HCT116 (cell line): ENCODE measurements around the gene FBXO8. TPM values are rescaled to one million over a fixed set of nuclear protein-coding genes. Genes with fewer than 3 reads are reported as not detected.

Experiments
- ATAC-seq: fragments of 200-7000 bp; cut with Tn5 transposase; 2 replicates; pipeline ENCODE4 v1.9.1; 2020; ENCODE audit warnings: mild to moderate bottlenecking, moderate library complexity
- BruUV-seq: library from RNA; stranded (reverse); fragments of 400-500 nt; replicated peaks from 2 replicates; lab custom pipeline; 2021; lab: Mats Ljungman, UMichigan
- CTCF ChIA-PET: fragments of 300-600 bp; sonication (Branson Sonifier 250); formaldehyde crosslinking; loops from one replicate; lab custom pipeline; 2021; ENCODE audit warnings: antibody characterized with exemption; lab: Charles Lee
- POLR2A ChIA-PET: fragments of 300-600, 350-600 bp; sonication (Branson Sonifier 250); formaldehyde crosslinking; loops from one replicate; lab custom pipeline; 2021; ENCODE audit warnings: antibody characterized with exemption; lab: Charles Lee
- RAD21 ChIA-PET, 2 experiments: fragments of 300-600 bp; sonication (Branson Sonifier 250); formaldehyde crosslinking; loops; one replicate each; lab custom pipeline; 2023; ENCODE audit warnings: low total read pairs in 2 of 2; ENCODE audit not compliant: uncharacterized antibody in 2 of 2, unreplicated experiment in 2 of 2, low non-redundant PET in 1 of 2; lab: Charles Lee
- DNase-seq: peaks from one replicate; pipeline ENCODE4 v3.0.0-alpha.2; 2010; ENCODE audit warnings: low read depth, low spot score
- H2AFZ ChIP-seq: fragments of 200-600 bp; shearing (Covaris generic), sonication (generic); 2 replicates; pipeline ENCODE4 v1.6.1; 2017; ENCODE audit warnings: low read depth, mixed run types, mixed read lengths, antibody characterized with exemption, low read length; ENCODE audit not compliant: poor library complexity, severe bottlenecking
- H3K27ac ChIP-seq: 2 replicates; pipeline ENCODE4 v1.5.1; 2012; ENCODE audit warnings: low read depth, low read length
- H3K27me3 ChIP-seq: fragments of 200-600 bp; sonication (generic); 2 replicates; pipeline ENCODE4 v1.6.1; 2016; ENCODE audit warnings: mixed run types, low read length, mixed read lengths; ENCODE audit not compliant: insufficient read depth
- H3K36me3 ChIP-seq, 2 experiments: fragments of 200-500 bp in 1 of 2; fragments of 200-600 bp in 1 of 2; sonication (Bioruptor generic) in 1 of 2; sonication (generic) in 1 of 2; 2 replicates each; pipeline versions ENCODE4 v1.5.1 to v1.6.1; 2014 to 2016; ENCODE audit warnings: low read length in 2 of 2, inconsistent platforms in 1 of 2, mixed read lengths in 1 of 2, mixed run types in 1 of 2; ENCODE audit not compliant: insufficient read depth in 2 of 2, control insufficient read depth in 1 of 2
- H3K4me1 ChIP-seq, 2 experiments: fragments of 200-600 bp in 1 of 2; sonication (generic) in 1 of 2; 2 replicates each; pipeline versions ENCODE4 v1.5.1 to v1.6.1; 2012 to 2017; ENCODE audit warnings: low read length in 2 of 2, inconsistent platforms in 1 of 2, mild to moderate bottlenecking in 1 of 2, mixed read lengths in 1 of 2, mixed run types in 1 of 2, moderate library complexity in 1 of 2; ENCODE audit not compliant: insufficient read depth in 2 of 2, control insufficient read depth in 1 of 2
- H3K4me2 ChIP-seq: fragments of 200-600 bp; sonication (generic); 2 replicates; pipeline ENCODE4 v1.6.1; 2017; ENCODE audit warnings: mixed run types, low read length, mixed read lengths
- H3K4me3 ChIP-seq, 2 experiments: fragments of 200-600 bp in 1 of 2; sonication (generic) in 1 of 2; replicated peaks in 1 of 2; 2 replicates each; pipeline ENCODE4 v1.5.1; 2011 to 2016; ENCODE audit warnings: low read length in 2 of 2, control low read depth in 1 of 2, low read depth in 1 of 2, mild to moderate bottlenecking in 1 of 2, mixed read lengths in 1 of 2, mixed run types in 1 of 2
- H3K79me2 ChIP-seq: fragments of 200-600 bp; sonication (generic); 2 replicates; pipeline ENCODE4 v1.6.1; 2017; ENCODE audit warnings: mild to moderate bottlenecking, mixed run types, low read length, moderate library complexity, mixed read lengths; ENCODE audit not compliant: insufficient read depth
- H3K9ac ChIP-seq: fragments of 200-600 bp; sonication (generic); 2 replicates; pipeline ENCODE4 v1.6.1; 2016; ENCODE audit warnings: low read length, mixed read lengths
- H3K9me2 ChIP-seq: fragments of 200-600 bp; sonication (generic), shearing (Covaris generic); 2 replicates; pipeline ENCODE4 v1.6.1; 2017; ENCODE audit warnings: mixed run types, mild to moderate bottlenecking, moderate library complexity; ENCODE audit not compliant: insufficient read depth
- H3K9me3 ChIP-seq, 2 experiments: fragments of 200-500 bp in 1 of 2; fragments of 200-600 bp in 1 of 2; sonication (Bioruptor generic) in 1 of 2; sonication (generic) in 1 of 2; 2 replicates each; pipeline ENCODE4 v1.6.1; 2014 to 2017; ENCODE audit warnings: low read length in 2 of 2, mixed read lengths in 2 of 2, inconsistent platforms in 1 of 2, low read depth in 1 of 2, mild to moderate bottlenecking in 1 of 2, mixed run types in 1 of 2, moderate library complexity in 1 of 2; ENCODE audit not compliant: control insufficient read depth in 1 of 2, insufficient read depth in 1 of 2
- H4K20me1 ChIP-seq: fragments of 200-600 bp; sonication (generic), shearing (Covaris generic); 2 replicates; pipeline ENCODE4 v1.6.1; 2017; ENCODE audit warnings: mixed run types, mild to moderate bottlenecking, moderate library complexity; ENCODE audit not compliant: insufficient read depth
- JUND ChIP-seq: IDR thresholded peaks from 2 replicates; pipeline ENCODE4 v1.6.1; 2012
- POLR2A ChIP-seq: IDR thresholded peaks from 2 replicates; pipeline ENCODE4 v1.7.0; 2011; ENCODE audit warnings: borderline replicate concordance; ENCODE audit not compliant: insufficient read depth, insufficient read length; ENCODE audit errors: extremely low read depth
- SRF ChIP-seq: IDR thresholded peaks from 2 replicates; pipeline ENCODE4 v1.6.1; 2012; ENCODE audit warnings: low read depth
- intact Hi-C: fragments of 100-400 bp; cut with micrococcal nuclease; formaldehyde crosslinking; loops from 2 replicates; pipeline ENCODE4 v1.10.0; 2022
- total RNA-seq: library from RNA; stranded (reverse); gene quantifications from one replicate; pipeline ENCODE4 v1.2.1, GENCODE V29; 2021; ENCODE audit not compliant: unreplicated experiment
- TF ChIP-seq, protein P1 (sequence below): IDR thresholded peaks from 2 replicates; pipeline ENCODE4 v1.6.1; 2012
- TF ChIP-seq, protein P2 (sequence below), 3 experiments: fragments of 200-600 bp in 1 of 3; sonication (generic) in 1 of 3; IDR thresholded peaks in 2 of 3; conservative IDR thresholded peaks in 1 of 3; 2 replicates each; pipeline ENCODE4 v1.5.1; 2012 to 2017; ENCODE audit warnings: low read depth in 2 of 3, low read length in 2 of 3, antibody characterized with exemption in 1 of 3, borderline replicate concordance in 1 of 3, control low read depth in 1 of 3, mild to moderate bottlenecking in 1 of 3, mixed read lengths in 1 of 3, mixed run types in 1 of 3, moderate library complexity in 1 of 3; ENCODE audit not compliant: insufficient read depth in 1 of 3

Gene FBXO8
- total RNA-seq, 1 experiment from 2014 or later: 13.0 TPM

DNA sequence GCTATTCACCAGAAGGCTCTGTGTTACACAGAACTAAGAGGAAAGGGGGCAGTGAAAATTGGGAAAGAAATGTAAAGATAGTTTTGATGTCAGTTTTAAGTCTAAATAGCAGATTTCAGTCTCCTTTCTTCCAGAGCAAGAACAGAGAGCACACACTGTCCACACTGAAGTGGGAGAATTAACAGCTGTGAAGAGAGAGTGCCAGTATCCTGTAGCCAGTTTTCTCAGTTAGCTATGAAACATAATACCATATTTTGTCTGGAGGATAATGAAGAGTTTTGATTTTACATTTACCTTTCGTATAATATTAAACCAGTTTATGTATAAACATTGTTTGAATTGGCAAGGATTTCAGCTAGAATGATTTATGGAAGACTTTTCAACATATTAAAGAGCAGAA lies 35.1 kb downstream of the FBXO8 start:
- Histone ChIP-seq H3K9ac (no peak overlapping the region), H3K9me2 (no peaks in the 10 kb centered on the region), H3K27me3 (no peaks in the 10 kb centered on the region), H2AFZ (no peak overlapping the region), H3K4me3 (no peak overlapping the region), H3K36me3 (no peaks in the 10 kb centered on the region), H3K4me2 (no peak overlapping the region), H3K9me3 (no peaks in the 10 kb centered on the region), H4K20me1 (no peaks in the 10 kb centered on the region), H3K27ac (no peak overlapping the region), H3K79me2 (no peaks in the 10 kb centered on the region), H3K4me1 (no peaks in the 10 kb centered on the region)
- no peak for DNase-seq
- ChIA-PET RAD21 (no interaction called here), CTCF (no interaction called here), POLR2A (no interaction called here)
- BruUV-seq: no TSS peak
- intact Hi-C loops: no loop called here
- ATAC-seq: no peak
- TF ChIP-seq, protein P1, sequence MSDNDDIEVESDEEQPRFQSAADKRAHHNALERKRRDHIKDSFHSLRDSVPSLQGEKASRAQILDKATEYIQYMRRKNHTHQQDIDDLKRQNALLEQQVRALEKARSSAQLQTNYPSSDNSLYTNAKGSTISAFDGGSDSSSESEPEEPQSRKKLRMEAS: no peak
- TF ChIP-seq JUND: no peak

DNA sequence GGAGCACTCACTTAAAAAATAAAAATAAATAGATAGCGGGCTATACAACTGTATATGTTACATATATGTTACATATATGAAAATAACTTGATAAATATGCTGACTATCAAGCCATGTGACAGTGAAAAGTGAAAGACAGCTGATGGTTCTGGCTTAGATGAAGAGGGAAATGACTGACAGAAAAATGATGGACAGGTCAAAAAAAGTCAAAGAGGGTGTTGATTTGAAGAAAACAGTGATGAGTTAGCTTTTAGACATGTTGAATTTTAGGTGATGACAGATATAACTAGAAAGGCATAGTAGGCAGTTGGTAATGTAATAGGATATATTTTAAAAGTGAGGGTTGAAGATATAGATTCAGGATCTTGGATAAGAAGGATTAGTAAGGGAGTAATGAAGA lies 37.8 kb downstream of the FBXO8 start:
- ChIA-PET POLR2A (no interaction called here), RAD21 (no interaction called here), CTCF (no interaction called here)
- Histone ChIP-seq H3K9me2 (no peaks in the 10 kb centered on the region), H3K4me3 (no peak overlapping the region), H3K27me3 (no peaks in the 10 kb centered on the region), H3K9me3 (no peaks in the 10 kb centered on the region), H3K36me3 (no peaks in the 10 kb centered on the region), H4K20me1 (no peaks in the 10 kb centered on the region), H3K4me2 (no peak overlapping the region), H3K4me1 (no peaks in the 10 kb centered on the region), H3K79me2 (no peaks in the 10 kb centered on the region), H3K27ac (no peak overlapping the region), H3K9ac (no peak overlapping the region), H2AFZ (no peak overlapping the region)
- TF ChIP-seq SRF: no peak
- TF ChIP-seq POLR2A: no peak
- TF ChIP-seq, protein P2, sequence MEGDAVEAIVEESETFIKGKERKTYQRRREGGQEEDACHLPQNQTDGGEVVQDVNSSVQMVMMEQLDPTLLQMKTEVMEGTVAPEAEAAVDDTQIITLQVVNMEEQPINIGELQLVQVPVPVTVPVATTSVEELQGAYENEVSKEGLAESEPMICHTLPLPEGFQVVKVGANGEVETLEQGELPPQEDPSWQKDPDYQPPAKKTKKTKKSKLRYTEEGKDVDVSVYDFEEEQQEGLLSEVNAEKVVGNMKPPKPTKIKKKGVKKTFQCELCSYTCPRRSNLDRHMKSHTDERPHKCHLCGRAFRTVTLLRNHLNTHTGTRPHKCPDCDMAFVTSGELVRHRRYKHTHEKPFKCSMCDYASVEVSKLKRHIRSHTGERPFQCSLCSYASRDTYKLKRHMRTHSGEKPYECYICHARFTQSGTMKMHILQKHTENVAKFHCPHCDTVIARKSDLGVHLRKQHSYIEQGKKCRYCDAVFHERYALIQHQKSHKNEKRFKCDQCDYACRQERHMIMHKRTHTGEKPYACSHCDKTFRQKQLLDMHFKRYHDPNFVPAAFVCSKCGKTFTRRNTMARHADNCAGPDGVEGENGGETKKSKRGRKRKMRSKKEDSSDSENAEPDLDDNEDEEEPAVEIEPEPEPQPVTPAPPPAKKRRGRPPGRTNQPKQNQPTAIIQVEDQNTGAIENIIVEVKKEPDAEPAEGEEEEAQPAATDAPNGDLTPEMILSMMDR (IDR thresholded peaks at IDR 0.05 in 2 of 3, conservative IDR thresholded peaks at IDR 0.05 in 1 of 3; ENCODE audit: borderline replicate concordance in 1 of 3, insufficient read depth in 1 of 3, low read depth in 2 of 3, low read length in 2 of 3): no peak
- no TSS peak for BruUV-seq
- intact Hi-C loops: no loop called here
- no peak for DNase-seq
- no peak for ATAC-seq
